Keratinocyte (primary cell): ENCODE results near the gene SNIP1.

Experiments
- EZH2 ChIP-seq: IDR thresholded peaks from one replicate; pipeline ENCODE4 v1.6.1; 2012; ENCODE audit warnings: inconsistent platforms, mild to moderate bottlenecking, low read length, moderate library complexity
- TF ChIP-seq, protein P1 (sequence below), 3 experiments: IDR thresholded peaks in 1 of 3; conservative IDR thresholded peaks in 1 of 3; optimal IDR thresholded peaks in 1 of 3; 2 replicates in 2 of 3; 3 replicates in 1 of 3; pipeline versions ENCODE3 to v1.5.1; 2011; ENCODE audit warnings: low read length in 3 of 3, mild to moderate bottlenecking in 3 of 3, moderate library complexity in 2 of 3, control low read depth in 1 of 3, inconsistent platforms in 1 of 3; ENCODE audit not compliant: insufficient read depth in 2 of 3; ENCODE audit errors: extremely low read depth in 1 of 3

- TF ChIP-seq, protein P1, sequence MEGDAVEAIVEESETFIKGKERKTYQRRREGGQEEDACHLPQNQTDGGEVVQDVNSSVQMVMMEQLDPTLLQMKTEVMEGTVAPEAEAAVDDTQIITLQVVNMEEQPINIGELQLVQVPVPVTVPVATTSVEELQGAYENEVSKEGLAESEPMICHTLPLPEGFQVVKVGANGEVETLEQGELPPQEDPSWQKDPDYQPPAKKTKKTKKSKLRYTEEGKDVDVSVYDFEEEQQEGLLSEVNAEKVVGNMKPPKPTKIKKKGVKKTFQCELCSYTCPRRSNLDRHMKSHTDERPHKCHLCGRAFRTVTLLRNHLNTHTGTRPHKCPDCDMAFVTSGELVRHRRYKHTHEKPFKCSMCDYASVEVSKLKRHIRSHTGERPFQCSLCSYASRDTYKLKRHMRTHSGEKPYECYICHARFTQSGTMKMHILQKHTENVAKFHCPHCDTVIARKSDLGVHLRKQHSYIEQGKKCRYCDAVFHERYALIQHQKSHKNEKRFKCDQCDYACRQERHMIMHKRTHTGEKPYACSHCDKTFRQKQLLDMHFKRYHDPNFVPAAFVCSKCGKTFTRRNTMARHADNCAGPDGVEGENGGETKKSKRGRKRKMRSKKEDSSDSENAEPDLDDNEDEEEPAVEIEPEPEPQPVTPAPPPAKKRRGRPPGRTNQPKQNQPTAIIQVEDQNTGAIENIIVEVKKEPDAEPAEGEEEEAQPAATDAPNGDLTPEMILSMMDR (optimal IDR thresholded peaks at IDR 0.05 in 1 of 3, IDR thresholded peaks at IDR 0.05 in 1 of 3, conservative IDR thresholded peaks at IDR 0.05 in 1 of 3; ENCODE audit: extremely low read depth in 1 of 3, insufficient read depth in 2 of 3, low read length in 3 of 3) = no peak
- TF ChIP-seq EZH2 = no peak
These were observed 68.0 kb downstream of the SNIP1 start for GRCh38 chr1:37485902-37486679.
